CD14-positive monocyte (primary cell): ENCODE results near the gene SLC27A2. TPM values are rescaled to one million over a fixed set of nuclear protein-coding genes. Genes with fewer than 3 reads are reported as not detected.

Experiments used
- DNase-seq, 3 donors: peaks; one replicate each; pipeline ENCODE4 v3.0.0-alpha.2; 2011 to 2022
- H2AFZ ChIP-seq: 2 replicates; pipeline ENCODE4 v1.6.0; 2012; ENCODE audit warnings: mild to moderate bottlenecking, low read depth, low read length, inconsistent platforms; ENCODE audit not compliant: insufficient read depth, poor library complexity, severe bottlenecking
- H3K27ac ChIP-seq, 2 donors: 1 replicate in 1 of 2; 2 replicates in 1 of 2; pipeline ENCODE4 v1.5.1; 2012 to 2013; ENCODE audit warnings: low read length in 2 of 2, control low read depth in 1 of 2, inconsistent platforms in 1 of 2, low read depth in 1 of 2, mild to moderate bottlenecking in 1 of 2
- H3K27me3 ChIP-seq, 2 donors: one replicate each; pipeline versions ENCODE4 v1.6.0 to v1.6.1; 2011 to 2013; ENCODE audit warnings: low read length in 2 of 2; ENCODE audit not compliant: control insufficient read depth in 2 of 2, insufficient read depth in 2 of 2
- H3K36me3 ChIP-seq, 2 donors: replicated peaks in 1 of 2; 1 replicate in 1 of 2; 2 replicates in 1 of 2; pipeline versions ENCODE4 v1.5.1 to v1.6.1; 2012 to 2013; ENCODE audit warnings: low read length in 2 of 2, control low read depth in 1 of 2, inconsistent platforms in 1 of 2, mild to moderate bottlenecking in 1 of 2; ENCODE audit not compliant: insufficient read depth in 2 of 2, control insufficient read depth in 1 of 2
- H3K4me1 ChIP-seq, 2 donors: 1 replicate in 1 of 2; 2 replicates in 1 of 2; pipeline versions ENCODE4 v1.5.1 to v1.6.1; 2012 to 2013; ENCODE audit warnings: low read length in 2 of 2, control low read depth in 1 of 2, inconsistent platforms in 1 of 2, mild to moderate bottlenecking in 1 of 2, moderate library complexity in 1 of 2; ENCODE audit not compliant: insufficient read depth in 2 of 2, control insufficient read depth in 1 of 2
- H3K4me2 ChIP-seq: replicated peaks from 2 replicates; pipeline ENCODE3; 2012; ENCODE audit warnings: low read length, moderate library complexity, mild to moderate bottlenecking; ENCODE audit not compliant: poor library complexity, severe bottlenecking; ENCODE audit errors: extremely low read depth
- H3K4me3 ChIP-seq, 3 experiments: fragments of 200-600 bp in 1 of 3; sonication (generic) in 1 of 3; replicated peaks in 1 of 3; 1 replicate in 2 of 3; 2 replicates in 1 of 3; pipeline ENCODE4 v1.5.1; 2011 to 2013; ENCODE audit warnings: low read length in 3 of 3, mild to moderate bottlenecking in 3 of 3, control low read depth in 2 of 3, low read depth in 2 of 3, inconsistent platforms in 1 of 3, moderate library complexity in 1 of 3
- H3K79me2 ChIP-seq: 2 replicates; pipeline ENCODE4 v1.6.0; 2012; ENCODE audit warnings: mild to moderate bottlenecking, control low read depth, inconsistent platforms, low read length, moderate library complexity; ENCODE audit not compliant: insufficient read depth
- H3K9ac ChIP-seq: 2 replicates; pipeline ENCODE4 v1.6.0; 2017; ENCODE audit warnings: low read length, mild to moderate bottlenecking; ENCODE audit not compliant: insufficient read depth, poor library complexity, severe bottlenecking
- H3K9me3 ChIP-seq, 2 donors: replicated peaks in 1 of 2; 1 replicate in 1 of 2; 2 replicates in 1 of 2; pipeline versions ENCODE4 v1.5.1 to v1.6.1; 2012 to 2013; ENCODE audit warnings: low read length in 2 of 2, control low read depth in 1 of 2; ENCODE audit not compliant: control insufficient read depth in 1 of 2, insufficient read depth in 1 of 2
- H4K20me1 ChIP-seq: 2 replicates; pipeline ENCODE4 v1.6.0; 2012; ENCODE audit warnings: mild to moderate bottlenecking, low read length, control low read depth, moderate library complexity; ENCODE audit not compliant: insufficient read depth
- H3K27ac Mint-ChIP-seq, 7 donors: one replicate each; pipeline ENCODE4 v1.8.0; 2020; ENCODE audit warnings: mild to moderate bottlenecking in 7 of 7, mixed read lengths in 7 of 7, moderate library complexity in 6 of 7, inconsistent platforms in 2 of 7
- H3K27me3 Mint-ChIP-seq, 3 donors: one replicate each; pipeline ENCODE4 v1.8.0; 2021 to 2022; ENCODE audit warnings: low read depth in 3 of 3, mild to moderate bottlenecking in 3 of 3, mixed read lengths in 3 of 3, moderate library complexity in 3 of 3, inconsistent platforms in 1 of 3
- H3K36me3 Mint-ChIP-seq, 2 donors: one replicate each; pipeline ENCODE4 v1.8.0; 2020; ENCODE audit warnings: mixed read lengths in 2 of 2, inconsistent platforms in 1 of 2, mild to moderate bottlenecking in 1 of 2
- H3K4me1 Mint-ChIP-seq: one replicate; pipeline ENCODE4 v1.8.0; 2020; ENCODE audit warnings: mild to moderate bottlenecking, mixed read lengths
- H3K4me3 Mint-ChIP-seq, 2 donors: one replicate each; pipeline ENCODE4 v1.8.0; 2020; ENCODE audit warnings: mild to moderate bottlenecking in 2 of 2, mixed read lengths in 2 of 2, moderate library complexity in 1 of 2
- H3K9me3 Mint-ChIP-seq, 7 donors: one replicate each; pipeline ENCODE4 v1.8.0; 2020 to 2022; ENCODE audit warnings: mixed read lengths in 7 of 7, mild to moderate bottlenecking in 6 of 7, moderate library complexity in 6 of 7, inconsistent platforms in 2 of 7
- WGBS: methylation state at CpG from one replicate; pipeline ENCODE4 v1.1.5; 2013; ENCODE audit warnings: missing lambda C conversion rate; ENCODE audit not compliant: insufficient coverage; 5-methylcytosine and 5-hydroxymethylcytosine counted together
- intact Hi-C, 2 donors: fragments of 100-400 bp; cut with micrococcal nuclease; formaldehyde crosslinking; loops; one replicate each; pipeline versions ENCODE4 v1.15.0 to v1.15.1; 2023
- polyA plus RNA-seq, 3 donors: library from polyadenylated mRNA; depleted of rRNA in 1 of 3; unstranded in 2 of 3; stranded (reverse) in 1 of 3; fragments of 300-500 nt in 2 of 3; fragments of >200 nt in 1 of 3; fragmentation: Illumina TruSeq in 2 of 3; gene quantifications; 1 replicate in 2 of 3; 2 replicates in 1 of 3; pipeline ENCODE4 v1.2.3, GENCODE V29; 2012 to 2021
- TF ChIP-seq, protein P1 (sequence below): fragments of 200-600 bp; IDR thresholded peaks from one replicate; pipeline ENCODE4 v1.8.0; 2022; ENCODE audit warnings: antibody characterized with exemption, mild to moderate bottlenecking

Gene SLC27A2
- polyA plus RNA-seq, 3 donors, result 0.13 TPM; not detected in 2

DNA sequence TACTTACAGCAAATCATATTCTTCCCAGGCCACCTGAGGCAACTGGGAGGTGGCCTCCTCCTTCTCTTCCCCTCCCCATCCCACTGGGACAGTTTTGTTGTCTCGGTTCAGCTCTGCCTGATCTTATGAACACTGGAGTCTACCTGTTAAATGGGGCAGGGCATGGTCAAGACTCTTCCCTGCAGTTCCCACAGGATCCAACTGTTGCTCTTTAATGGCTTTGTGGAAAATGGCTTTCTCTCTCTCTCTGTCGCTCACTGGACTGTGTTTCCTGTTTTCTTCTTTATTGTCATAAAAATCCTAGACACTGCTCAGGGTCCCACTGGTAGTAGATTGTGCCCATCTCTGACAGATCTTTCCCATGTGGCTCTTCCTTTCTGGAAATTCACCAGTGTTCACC lies 40.2 kb downstream of the SLC27A2 start:
- Histone ChIP-seq H3K9me3 (no peaks in the 10 kb centered on the region), H3K4me2 (no peak overlapping the region), H3K36me3 (no peaks in the 10 kb centered on the region), H4K20me1 (no peaks in the 10 kb centered on the region), H3K4me3 (no peak overlapping the region), H2AFZ (peak overlapping the region; percentile 41), H3K9ac (no peak overlapping the region), H3K27ac (no peak overlapping the region), H3K4me1 (no peaks in the 10 kb centered on the region), H3K79me2 (no peaks in the 10 kb centered on the region), H3K27me3 (no peaks in the 10 kb centered on the region)
- DNase-seq, result no peak
- Mint-ChIP-seq H3K36me3 (peaks cover 3 to 4% of the 10 kb centered on the region in 2 donors), H3K27ac (no peak overlapping the region), H3K9me3 (peaks cover 0 to 2% (median 0%) of the 10 kb centered on the region in 7 donors), H3K4me3 (no peak overlapping the region), H3K27me3 (peaks cover 0 to 2% (median 1%) of the 10 kb centered on the region in 3 donors), H3K4me1 (peaks cover 3% of the 10 kb centered on the region)
- TF ChIP-seq, protein P1, sequence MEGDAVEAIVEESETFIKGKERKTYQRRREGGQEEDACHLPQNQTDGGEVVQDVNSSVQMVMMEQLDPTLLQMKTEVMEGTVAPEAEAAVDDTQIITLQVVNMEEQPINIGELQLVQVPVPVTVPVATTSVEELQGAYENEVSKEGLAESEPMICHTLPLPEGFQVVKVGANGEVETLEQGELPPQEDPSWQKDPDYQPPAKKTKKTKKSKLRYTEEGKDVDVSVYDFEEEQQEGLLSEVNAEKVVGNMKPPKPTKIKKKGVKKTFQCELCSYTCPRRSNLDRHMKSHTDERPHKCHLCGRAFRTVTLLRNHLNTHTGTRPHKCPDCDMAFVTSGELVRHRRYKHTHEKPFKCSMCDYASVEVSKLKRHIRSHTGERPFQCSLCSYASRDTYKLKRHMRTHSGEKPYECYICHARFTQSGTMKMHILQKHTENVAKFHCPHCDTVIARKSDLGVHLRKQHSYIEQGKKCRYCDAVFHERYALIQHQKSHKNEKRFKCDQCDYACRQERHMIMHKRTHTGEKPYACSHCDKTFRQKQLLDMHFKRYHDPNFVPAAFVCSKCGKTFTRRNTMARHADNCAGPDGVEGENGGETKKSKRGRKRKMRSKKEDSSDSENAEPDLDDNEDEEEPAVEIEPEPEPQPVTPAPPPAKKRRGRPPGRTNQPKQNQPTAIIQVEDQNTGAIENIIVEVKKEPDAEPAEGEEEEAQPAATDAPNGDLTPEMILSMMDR, result no peak
- WGBS, result 100% methylated on average over 1 of the region's 2 CpGs
- intact Hi-C loops, result no loop called here

DNA sequence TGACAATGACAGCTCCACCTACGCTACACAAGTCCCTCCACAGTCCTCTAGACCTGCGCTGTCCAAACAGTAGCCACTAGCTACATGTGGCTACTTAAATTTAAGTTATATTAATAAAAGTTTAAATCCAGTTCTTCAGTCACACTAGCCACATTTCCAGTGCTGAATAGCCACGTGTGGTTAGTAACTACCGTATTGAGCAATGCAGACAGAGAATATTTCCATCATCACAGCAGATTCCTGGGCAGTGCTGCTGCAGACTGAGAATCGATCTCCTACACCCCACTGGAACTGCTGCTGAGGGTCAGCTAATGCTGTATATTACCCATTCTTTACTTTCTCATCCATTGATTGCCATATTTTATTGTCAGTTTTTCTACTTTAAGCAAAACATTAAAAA lies 42.6 kb downstream of the SLC27A2 start:
- H3K36me3 Mint-ChIP-seq, result peaks cover 3 to 4% of the 10 kb centered on the region in 2 donors
- no peak for DNase-seq
- TF ChIP-seq, protein P1, result no peak
- H3K79me2 ChIP-seq, result no peaks in the 10 kb centered on the region
- H3K27me3 Mint-ChIP-seq, result no peaks in the 10 kb centered on the region
- H3K27ac ChIP-seq, result no peak overlapping the region
- H3K9me3 ChIP-seq, result no peaks in the 10 kb centered on the region
- H3K9me3 Mint-ChIP-seq, result peaks cover 0 to 2% (median 0%) of the 10 kb centered on the region in 7 donors
- H3K4me2 ChIP-seq, result no peak overlapping the region
- no peak overlapping the region for H3K4me3 ChIP-seq
- H3K27me3 ChIP-seq, result no peaks in the 10 kb centered on the region
- WGBS, result 56% methylated on average over 3 of the region's 5 CpGs
- H3K4me1 Mint-ChIP-seq, result no peaks in the 10 kb centered on the region
- no peak overlapping the region for H2AFZ ChIP-seq
- no peaks in the 10 kb centered on the region for H3K4me1 ChIP-seq
- H3K9ac ChIP-seq, result no peak overlapping the region
- H3K27ac Mint-ChIP-seq, result no peak overlapping the region
- no peaks in the 10 kb centered on the region for H3K36me3 ChIP-seq
- H4K20me1 ChIP-seq, result no peaks in the 10 kb centered on the region
- H3K4me3 Mint-ChIP-seq, result no peak overlapping the region
- intact Hi-C loops, result no loop called here
